Activated CD8-positive, alpha-beta memory T cell treated with anti-CD3 and anti-CD28 coated beads for 4 hours (primary cell): Measurements from ENCODE around the gene B4GALT2.

ENCODE experiments used
- DNase-seq, 2 donors: peaks; one replicate each; pipeline ENCODE4 v3.0.0-alpha.2; 2020; ENCODE audit warnings: low read depth in 2 of 2

The B4GALT2 gene

DNA sequence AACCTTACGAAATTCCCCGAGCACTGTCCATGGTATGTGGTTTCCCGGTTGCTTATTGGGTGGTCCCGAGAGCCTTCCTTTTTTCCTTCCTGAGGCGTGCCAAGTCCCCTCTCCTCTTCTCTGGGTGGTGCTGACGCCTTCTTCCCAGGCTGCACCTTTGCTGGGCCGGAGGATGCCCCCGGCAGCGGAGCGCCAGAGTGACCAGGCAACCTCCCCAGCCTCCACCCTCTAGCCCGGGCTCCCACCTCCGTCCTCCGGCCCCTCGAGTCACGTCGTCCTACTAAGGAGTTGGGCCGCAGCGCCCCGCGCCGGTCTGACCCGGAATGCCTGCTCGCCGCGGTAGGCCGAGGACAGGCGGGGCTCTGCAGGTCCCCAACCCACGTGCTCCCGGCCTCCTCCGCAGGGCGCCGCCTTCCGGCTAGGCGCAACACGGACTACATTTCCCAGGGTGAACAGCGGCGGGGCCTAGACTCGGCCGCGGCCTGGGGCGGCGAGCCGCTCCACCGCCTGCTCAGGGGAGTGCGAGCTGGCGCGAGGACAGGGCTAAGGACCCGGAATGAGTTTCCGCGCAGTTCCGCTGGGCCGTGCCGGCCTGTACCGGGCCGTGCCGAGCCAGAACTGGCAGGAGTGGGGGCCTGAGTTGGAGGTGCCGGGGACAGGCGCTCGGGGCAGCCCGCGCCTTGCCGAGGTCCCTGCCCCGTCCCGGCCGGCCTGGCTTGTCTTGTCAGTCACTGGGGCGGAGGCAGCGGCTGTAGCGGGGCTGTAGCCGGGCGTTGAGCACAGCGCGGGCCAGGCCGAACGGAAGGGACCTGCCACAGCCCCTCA is 32.6 kb upstream of the B4GALT2 start, which contains the start of gene IPO13:
IPO13 (plus strand) TSS at position 715 of the 825 bp plus-strand sequence. CDS start 651 bp downstream, outside the sequence.
- peak; percentile 89 to 90 for DNase-seq

DNA sequence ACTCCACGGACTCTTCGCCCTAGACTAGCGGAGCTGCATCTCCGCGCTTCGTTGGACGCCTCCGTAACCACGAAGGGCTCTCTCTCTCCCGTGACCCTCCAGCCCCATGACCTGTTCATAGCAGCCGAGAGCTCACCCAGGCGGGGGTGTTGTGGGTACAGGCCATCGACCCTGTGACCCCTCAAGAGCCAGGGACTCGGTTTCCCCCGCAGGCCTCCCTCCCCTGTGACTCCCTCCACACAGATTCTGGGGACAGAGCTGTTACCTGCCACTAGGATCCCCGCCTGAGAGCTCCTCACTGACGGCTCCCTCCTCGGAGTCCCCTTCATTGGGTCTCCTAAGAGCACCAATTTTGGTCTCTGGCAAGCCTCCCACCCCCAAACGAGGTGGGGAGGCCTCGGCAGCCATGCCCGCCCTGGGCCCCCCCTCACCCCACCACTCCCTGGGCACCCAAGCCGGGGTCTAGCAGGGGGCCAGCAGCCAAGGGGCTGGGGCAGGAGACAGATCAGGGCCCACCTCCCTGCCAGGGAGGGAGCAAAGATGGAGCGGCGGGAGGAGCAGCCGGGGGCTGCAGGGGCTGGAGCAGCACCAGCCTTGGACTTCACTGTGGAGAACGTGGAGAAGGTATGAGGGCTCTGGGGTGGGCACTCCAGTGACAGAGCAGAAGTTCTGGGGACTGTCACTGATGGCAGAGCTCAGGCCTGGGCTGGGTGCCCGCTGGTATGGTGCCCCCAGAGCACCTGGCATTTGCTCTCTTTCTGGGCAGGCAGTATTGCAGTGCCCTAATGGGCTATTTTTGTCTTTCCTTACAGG is 31.7 kb upstream of the B4GALT2 start:
- no peak for DNase-seq

DNA sequence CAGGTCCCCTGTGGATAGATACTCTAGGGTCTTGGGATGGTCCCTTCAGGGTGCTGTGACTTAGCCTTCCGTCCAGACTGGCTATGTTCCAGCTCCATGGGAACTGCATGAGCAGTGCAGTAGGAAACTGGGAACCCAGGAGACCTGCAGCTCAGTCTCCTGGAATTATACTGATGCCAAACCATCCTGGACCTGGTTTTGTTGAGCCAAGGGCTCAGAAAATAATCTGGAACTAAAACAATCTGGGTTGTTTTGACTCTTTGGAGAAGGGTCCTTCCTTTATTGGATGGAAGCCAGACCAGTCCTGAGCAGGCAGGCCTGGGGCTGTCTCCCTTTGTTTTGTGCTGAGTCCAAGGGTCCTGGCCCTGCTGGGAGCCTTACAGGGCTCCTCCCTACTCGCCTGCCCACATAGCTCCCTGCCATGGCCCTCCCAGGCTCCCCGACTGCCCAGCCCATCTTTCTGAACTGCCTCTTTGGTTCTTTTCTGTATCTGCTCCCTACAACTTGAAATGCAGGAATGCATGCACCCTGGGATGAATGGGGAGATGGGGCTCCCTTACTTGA is 31.1 kb upstream of the B4GALT2 start:
- DNase-seq: no peak

DNA sequence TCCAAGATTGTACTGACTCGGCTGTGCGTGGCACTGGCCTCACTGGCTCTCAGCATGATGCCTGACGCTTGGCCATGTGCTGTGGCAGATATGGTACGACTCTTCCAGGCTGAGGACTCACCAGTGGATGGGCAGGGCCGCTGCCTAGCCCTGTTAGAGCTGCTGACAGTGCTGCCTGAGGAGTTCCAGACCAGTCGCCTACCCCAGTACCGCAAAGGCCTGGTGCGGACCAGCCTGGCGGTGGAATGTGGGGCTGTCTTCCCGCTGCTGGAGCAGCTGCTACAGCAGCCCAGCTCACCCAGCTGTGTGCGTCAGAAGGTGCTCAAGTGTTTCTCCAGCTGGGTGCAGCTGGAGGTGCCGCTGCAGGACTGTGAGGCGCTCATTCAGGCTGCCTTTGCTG is 29.3 kb upstream of the B4GALT2 start:
- DNase-seq: no peak

DNA sequence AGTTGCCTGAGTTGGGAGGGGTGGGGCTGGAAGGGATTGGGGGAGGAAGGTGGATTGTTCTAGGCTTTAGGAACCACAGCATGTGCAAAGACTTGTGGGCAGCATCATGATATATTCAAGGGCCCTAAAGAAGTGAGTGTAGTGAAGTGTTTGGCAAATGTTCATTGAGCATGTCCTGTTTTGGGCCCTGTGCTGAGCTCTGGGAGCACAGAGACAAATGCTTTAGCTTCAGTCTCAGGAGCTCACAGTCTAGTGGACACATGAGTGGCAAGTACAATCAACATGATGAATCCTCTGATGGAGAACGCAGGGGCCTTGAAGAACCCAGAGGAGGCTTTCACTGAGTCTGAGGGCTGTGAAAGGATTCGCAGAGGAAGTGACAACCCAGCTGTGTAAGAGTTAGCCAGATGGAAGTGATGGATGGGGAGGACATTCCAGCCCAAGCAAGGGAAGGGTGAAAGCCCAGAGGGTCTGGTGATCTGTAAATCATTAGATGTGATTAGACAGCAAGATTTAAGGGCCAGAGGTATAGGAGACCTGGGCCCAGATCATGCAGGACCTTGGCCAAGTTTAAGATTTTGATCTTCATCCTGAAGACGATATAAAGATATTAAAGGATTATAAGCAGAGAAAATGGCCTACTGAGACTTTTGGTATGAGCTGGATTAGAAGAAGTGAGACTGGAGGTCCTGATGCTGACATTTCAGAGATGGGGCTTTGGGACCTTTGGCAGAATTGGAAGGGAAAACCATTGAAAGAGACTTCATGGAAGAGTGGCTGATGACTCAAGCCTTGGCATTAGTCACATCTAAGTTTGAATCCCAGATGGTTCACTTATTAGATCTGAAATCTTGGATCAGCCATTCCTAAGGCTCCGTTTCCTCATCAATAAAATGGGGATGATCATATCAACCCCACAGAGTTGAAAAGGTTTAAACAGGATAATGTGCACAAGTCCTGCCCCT is 27.7 kb upstream of the B4GALT2 start:
- DNase-seq: no peak

DNA sequence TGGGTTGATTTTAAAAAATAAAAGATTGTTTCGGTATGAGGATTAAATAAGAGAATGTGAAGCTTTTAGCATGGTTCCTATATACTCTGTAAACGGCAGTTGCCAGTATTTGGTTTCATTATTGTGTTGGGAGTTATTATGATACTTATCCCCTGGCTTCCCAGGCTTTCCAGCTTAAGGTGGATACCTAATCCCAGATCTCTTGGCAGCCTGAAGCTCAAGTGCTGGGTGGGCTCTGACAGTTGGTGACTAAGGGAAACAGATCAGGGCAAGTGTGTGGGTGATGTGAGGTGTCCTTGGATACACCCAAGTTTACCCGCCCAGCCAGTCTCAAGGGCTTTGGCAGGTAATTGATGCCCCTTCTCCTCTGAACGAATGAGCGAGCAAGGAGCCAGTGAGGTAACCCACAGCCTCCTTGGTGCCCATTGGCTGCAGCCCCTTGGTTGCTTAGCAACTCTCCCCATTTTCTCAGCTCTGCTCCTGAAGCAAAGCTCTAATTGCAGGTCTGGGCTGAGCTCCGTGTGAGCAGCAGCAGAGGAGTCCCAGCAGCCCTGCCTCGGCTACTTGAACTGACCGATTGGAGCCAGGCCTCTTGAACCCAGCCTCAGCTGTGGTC is 26.2 kb upstream of the B4GALT2 start:
- no peak for DNase-seq

DNA sequence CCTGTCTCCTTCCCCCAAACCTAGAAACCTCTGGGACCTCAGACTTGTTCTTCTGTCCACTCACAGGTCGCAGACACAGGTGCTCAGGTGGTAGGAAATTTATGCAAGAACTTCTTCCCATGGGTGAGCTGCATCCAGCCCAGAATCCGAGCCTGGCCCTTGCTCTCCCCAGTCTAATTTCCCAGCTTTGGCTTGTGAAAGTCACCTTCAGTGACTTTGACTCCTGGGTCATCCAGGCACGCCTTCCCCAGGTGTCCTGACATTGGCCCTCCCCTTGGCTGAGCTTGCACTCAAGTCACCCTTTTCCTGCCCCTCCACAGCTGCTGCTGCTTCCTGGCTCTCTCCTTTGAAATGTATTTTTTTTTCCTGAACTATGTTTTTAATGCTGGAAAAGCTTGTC is 25.6 kb upstream of the B4GALT2 start:
- DNase-seq: no peak

DNA sequence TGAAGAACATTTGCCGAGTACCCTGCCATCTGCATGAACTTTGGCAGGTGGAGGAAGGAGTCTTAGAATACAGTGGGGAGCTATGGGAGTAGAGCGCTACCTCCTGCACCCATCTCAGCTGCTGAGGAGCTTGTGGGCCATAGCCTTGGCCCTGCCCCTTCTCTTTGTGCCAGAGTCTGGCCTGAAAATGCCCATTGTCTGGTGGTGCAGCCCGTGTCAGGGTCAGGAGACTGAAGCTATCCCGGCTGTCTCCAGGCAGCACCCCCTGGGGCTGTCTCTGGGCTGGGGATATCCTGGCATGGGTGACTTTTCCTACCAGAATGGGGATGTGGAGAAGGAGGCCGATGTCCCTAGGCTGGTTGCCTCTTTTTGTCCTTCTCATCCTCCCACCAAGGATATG is 25.0 kb upstream of the B4GALT2 start:
- DNase-seq: no peak

DNA sequence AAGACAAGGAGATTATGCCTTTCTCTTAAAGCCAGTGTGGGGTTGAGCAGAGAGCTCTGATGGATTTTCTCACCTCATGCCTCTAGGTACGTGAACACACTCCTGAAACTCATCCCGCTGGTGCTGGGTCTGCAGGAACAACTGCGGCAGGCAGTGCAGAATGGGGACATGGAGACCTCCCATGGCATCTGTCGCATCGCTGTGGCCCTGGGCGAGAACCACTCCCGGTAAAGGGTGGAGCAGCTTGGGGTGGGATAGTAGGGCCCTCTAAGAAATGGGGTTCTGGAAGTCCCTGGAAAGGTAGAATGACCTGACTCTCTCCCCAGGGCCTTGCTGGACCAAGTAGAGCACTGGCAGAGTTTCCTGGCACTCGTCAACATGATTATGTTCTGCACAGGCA is 22.8 kb upstream of the B4GALT2 start:
- no peak for DNase-seq

DNA sequence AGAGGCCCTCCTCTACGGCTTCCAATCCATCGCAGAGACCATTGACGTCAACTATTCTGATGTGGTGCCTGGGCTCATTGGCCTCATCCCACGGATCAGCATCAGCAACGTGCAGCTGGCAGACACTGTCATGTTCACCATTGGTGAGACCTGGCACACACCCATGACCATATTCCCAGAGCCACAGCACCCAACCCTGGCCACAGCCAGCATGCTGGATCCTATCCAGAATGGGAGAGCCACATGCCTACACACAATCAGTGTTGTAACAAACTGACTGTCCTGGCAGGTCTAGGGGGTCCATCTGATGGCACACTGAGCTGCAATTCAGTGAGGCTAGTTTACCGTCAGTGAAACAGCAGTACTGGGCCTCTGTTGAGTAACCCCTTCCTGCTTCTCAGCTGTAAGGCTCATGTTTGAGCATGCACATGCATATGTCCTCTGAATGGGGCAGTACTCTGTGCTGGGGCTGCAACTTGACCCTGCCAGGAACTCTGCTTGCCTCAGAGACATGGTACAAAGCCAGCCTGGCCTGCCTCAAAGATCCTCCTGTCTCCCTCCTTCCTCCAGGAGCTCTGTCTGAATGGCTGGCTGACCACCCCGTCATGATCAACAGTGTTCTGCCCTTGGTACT is 21.5 kb upstream of the B4GALT2 start:
- DNase-seq: no peak

DNA sequence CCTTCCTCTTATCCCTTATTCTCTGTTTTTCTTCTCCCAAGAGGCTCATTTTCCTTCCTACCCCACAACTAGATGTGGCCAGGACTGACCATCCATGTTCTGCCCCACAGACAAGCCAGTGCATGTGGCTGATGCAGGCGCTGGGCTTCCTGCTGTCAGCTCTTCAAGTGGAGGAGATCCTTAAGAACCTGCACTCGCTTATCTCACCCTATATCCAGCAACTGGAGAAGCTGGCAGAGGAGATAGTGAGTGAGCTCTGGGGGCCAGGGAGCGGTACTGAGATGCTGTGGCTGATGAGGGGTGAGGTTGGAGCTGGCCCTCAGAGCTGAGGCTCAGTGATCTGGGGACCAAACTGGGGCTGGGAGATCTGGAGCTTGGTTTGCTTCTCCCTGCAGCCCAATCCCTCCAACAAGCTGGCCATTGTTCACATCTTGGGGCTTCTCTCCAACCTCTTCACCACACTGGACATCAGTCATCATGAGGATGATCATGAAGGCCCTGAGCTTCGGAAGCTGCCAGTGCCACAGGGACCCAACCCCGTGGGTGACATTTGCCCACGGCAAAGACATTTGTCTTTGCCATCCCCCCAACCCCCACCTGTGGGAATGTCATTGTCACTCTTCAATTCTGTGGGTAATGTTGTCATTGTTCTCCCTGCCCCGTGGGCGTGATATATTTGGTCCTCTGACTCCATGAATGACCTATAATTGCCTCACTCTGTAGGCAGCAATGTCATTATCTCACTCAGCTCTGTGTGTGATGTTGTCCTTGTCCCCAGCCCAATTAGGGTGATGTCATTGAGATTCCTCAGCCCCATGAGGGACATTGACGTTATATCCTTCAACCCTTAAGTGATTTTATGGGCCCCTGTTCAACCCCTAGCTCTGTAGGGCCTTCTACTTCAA is 20.4 kb upstream of the B4GALT2 start:
- DNase-seq: no peak

DNA sequence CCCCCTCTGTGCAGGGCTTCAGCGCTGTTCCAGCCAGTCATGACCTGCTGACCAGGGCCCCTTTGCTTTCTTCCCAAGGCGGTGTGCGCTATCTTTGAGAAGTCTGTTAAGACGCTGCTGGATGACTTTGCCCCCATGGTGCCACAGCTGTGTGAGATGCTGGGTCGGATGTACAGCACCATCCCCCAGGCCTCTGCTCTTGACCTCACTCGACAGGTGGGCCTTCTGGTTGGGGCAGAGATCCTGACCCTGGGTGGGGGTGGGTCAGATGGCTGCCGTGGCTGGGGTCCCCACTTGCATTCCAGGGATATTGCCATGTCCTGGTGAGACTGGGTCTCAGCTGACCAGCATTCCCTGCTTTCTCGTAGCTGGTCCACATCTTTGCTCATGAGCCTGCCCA is 18.2 kb upstream of the B4GALT2 start:
- no peak for DNase-seq

DNA sequence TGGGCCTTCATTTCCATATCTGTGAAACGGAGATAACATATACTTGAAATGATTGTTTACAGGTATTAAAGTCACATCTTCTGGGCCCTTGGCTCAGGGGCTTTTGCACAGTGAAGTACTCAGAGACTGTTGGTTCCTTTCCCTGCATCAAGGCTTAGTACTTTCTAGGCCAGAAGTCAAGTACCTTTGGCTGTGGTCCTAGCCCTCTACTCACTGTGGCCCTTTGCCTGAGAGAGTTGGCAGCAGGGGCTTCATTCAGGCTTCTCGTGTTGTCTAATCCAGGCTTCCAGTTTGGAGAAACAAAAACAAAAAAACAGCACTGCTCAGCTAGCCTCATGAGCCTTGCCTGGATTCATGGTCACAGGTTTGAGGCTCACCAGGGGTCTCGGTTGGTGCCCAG is 17.3 kb upstream of the B4GALT2 start:
- no peak for DNase-seq

DNA sequence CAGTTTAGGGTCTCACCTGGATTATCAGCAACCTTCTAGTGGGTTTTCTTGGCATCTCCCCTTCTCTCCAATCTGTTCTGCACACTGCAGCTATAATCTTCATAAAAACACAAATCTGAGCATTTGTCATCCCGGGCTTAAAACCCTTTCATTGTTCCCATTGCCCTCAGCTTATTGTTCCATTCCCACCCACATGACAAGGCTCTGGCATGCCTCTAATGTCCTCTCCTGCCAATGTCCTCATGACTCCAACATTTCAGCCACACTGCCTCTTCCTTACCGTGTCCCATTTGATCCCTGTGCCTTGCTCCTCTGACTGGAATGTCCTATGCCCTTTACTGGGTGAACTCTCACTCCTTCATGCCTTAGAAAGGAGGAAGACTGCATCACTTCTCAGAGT is 16.7 kb upstream of the B4GALT2 start:
- no peak for DNase-seq

DNA sequence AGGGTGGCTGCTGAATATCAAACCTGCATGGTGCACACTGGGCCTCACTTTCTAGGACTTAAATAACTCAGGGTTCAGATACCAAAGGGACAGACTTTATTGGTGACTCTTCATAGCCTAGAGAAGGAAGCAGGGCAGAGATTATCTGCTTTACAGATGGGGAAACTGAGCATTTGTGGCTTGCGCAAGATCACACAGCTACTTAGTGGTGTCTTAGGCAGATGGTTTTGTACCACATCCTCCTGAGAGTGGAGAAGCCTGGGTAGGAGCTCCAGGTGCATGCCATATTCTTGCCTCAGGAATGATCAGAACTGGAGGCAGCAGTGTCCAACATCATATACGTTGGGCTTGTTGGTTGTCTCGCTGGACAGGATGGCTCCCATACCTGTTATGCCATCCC is 16.0 kb upstream of the B4GALT2 start:
- DNase-seq: no peak

DNA sequence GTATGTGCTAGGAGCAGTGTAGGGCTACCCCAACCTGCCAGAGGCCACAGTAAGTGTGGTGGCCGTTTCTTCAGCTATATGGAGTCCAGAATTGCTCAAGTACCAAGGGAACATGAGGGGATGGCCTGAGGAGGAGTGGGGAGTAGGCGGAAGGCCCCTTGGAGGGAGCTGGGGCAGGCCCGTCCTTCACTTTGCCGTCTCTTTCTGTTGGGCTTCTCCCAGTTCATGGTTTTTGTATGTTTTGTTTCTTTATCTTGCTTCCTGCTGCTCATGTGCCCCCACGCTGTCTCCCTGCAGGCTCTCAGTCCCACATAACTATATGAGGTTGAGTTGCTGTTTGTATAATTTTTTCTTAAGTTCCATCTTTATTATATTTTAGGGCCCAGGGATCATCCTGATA is 15.1 kb upstream of the B4GALT2 start:
- no peak for DNase-seq

DNA sequence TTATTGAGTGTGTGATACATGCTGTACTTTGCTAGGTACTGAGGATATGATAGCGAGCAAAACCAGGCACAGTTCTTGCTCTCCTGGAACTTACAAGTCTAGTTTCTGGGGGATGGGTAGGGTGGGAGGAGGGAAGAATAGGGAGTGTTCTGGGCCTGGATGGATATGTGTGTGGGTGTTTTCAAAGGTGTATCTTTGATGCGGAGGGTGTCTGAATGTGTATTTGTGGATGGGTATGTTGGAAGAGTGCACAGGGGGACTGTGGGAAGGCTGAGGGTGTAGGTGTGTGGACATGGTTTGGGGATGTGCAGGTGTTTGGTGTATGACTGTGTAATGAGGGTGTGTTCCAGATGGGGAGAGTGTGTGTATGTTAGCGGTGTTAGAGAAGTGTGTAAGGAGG is 13.7 kb upstream of the B4GALT2 start:
- no peak for DNase-seq

DNA sequence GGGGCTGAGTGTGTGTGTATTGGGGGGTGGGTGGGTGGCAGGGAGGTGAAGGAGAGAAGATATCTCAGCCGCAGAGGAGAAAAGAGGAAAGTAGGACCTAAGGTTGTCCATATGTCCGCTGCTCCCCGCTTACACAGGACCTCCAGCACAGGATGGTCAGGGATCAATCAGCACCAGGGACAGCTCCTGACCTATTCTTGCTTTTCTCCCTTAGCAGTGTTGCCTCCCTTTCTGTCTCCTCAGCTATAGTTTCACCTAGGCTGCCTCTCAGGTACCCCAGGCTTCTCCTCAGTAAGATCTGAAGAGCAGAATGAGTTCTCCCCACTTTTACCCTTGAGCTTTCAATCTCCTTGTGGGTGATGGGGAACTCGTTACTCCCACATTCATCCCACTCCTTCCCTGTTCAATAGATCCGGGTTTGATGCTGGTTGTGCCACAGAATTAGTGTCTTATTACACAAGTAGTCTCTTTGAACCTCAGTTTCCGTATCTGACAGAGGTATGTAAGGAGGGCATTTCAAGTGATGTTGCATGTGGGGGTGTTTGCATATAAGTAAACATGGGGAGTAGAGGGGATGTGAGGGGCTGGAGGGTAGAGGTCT is 10.6 kb upstream of the B4GALT2 start:
- no peak for DNase-seq

DNA sequence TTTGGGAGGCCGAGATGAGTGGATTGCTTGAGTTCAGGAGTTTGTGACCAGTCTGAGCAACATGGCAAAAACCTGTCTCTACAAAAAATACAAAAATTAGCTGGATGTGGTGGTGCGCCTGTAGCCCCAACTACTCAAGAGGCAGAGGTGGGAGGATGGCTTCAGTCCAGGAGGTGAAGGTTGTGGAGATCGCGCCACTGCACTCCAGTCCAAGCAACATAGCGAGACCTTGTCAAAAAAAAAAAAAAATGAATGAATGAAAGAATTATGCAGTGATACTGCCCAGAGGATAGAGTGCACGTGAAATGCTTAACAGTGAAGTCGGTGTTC is 9.6 kb upstream of the B4GALT2 start:
- no peak for DNase-seq
